Measurements from ENCODE around the gene ZG16B.

ZG16B gene

GRCh38 chr16:2843526-2843925 lies 13.4 kb downstream of the ZG16B start:
- DNase-seq (ENCODE audit: low read depth in 2 of 2): no peak
- no peak for TF ChIP-seq CTCF (IDR thresholded peaks at IDR 0.05; ENCODE audit: low read depth, low read length)
- no peak overlapping the region for H3K4me3 ChIP-seq (replicated peaks in 1 of 2; ENCODE audit: low read depth in 2 of 2, low read length in 2 of 2)

GRCh38 chr16:2845116-2845515 lies 15.0 kb downstream of the ZG16B start:
- no peak for DNase-seq (ENCODE audit: low read depth in 2 of 2)
- no peak overlapping the region for H3K4me3 ChIP-seq (replicated peaks in 1 of 2; ENCODE audit: low read depth in 2 of 2, low read length in 2 of 2)
- no peak for TF ChIP-seq CTCF (IDR thresholded peaks at IDR 0.05; ENCODE audit: low read depth, low read length)

GRCh38 chr16:2846511-2847310 lies 16.6 kb downstream of the ZG16B start:
- DNase-seq (ENCODE audit: low read depth in 2 of 2): peak; percentile 17 to 77
- no peak overlapping the region for H3K4me3 ChIP-seq (replicated peaks in 1 of 2; ENCODE audit: low read depth in 2 of 2, low read length in 2 of 2)
- no peak for TF ChIP-seq CTCF (IDR thresholded peaks at IDR 0.05; ENCODE audit: low read depth, low read length)

- H3K4me3 ChIP-seq (replicated peaks in 1 of 2; ENCODE audit: low read depth in 2 of 2, low read length in 2 of 2): no peak overlapping the region
- no peak for TF ChIP-seq CTCF (IDR thresholded peaks at IDR 0.05; ENCODE audit: low read depth, low read length)
- no peak for DNase-seq (ENCODE audit: low read depth in 2 of 2)
These were observed 19.0 kb downstream of the ZG16B start for GRCh38 chr16:2848933-2849725.

GRCh38 chr16:2852003-2852730 lies 22.1 kb downstream of the ZG16B start:
- H3K4me3 ChIP-seq (replicated peaks in 1 of 2; ENCODE audit: low read depth in 2 of 2, low read length in 2 of 2): no peak overlapping the region
- no peak for DNase-seq (ENCODE audit: low read depth in 2 of 2)
- no peak for TF ChIP-seq CTCF (IDR thresholded peaks at IDR 0.05; ENCODE audit: low read depth, low read length)

- no peak for TF ChIP-seq CTCF (IDR thresholded peaks at IDR 0.05; ENCODE audit: low read depth, low read length)
- H3K4me3 ChIP-seq (replicated peaks in 1 of 2; ENCODE audit: low read depth in 2 of 2, low read length in 2 of 2): no peak overlapping the region
- no peak for DNase-seq (ENCODE audit: low read depth in 2 of 2)
These were observed 22.8 kb downstream of the ZG16B start for GRCh38 chr16:2852731-2853507.

Data from cardiac fibroblast (primary cell).